OCI-LY1 (cell line): ENCODE results near the gene PPP4R3B.
"Not testable (repeated sequence)": the region's sequence is repeated elsewhere in the genome, so short reads cannot be mapped to it uniquely, and the experiment has no call there.

Source experiments
- EZH2 ChIP-seq: fragments of 200-600 bp; sonication (generic), shearing (Covaris generic); IDR thresholded peaks from 2 replicates; pipeline ENCODE4 v1.8.0; 2017; ENCODE audit warnings: borderline replicate concordance, mixed run types, mild to moderate bottlenecking, antibody characterized with exemption, low read length, moderate library complexity, mixed read lengths
- TF ChIP-seq, protein P1 (sequence below): fragments of 200-600 bp; sonication (generic), shearing (Covaris generic); IDR thresholded peaks from 2 replicates; pipeline ENCODE4 v1.5.1; 2017; ENCODE audit warnings: mild to moderate bottlenecking, antibody characterized with exemption, low read length, moderate library complexity, mixed read lengths

DNA sequence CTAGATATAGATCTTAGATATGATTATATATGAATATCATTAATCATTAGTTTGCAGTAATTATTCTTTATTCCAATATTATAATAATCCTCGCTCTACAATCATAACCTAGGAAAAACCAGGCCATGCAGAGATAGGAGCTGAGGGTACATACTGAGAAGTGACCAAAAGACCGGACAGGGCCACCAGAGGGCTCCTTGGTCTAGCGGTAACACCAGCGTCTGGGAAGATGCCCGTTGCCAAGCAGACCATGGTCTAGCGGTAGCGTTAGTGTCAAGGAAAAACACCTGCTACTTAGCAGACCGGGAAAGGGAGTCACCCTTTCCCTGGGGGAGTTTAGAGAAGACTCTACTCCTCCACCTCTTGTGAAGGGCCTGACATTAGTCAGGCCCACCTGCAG, 48.4 kb downstream of the PPP4R3B start:
- TF ChIP-seq, protein P1, sequence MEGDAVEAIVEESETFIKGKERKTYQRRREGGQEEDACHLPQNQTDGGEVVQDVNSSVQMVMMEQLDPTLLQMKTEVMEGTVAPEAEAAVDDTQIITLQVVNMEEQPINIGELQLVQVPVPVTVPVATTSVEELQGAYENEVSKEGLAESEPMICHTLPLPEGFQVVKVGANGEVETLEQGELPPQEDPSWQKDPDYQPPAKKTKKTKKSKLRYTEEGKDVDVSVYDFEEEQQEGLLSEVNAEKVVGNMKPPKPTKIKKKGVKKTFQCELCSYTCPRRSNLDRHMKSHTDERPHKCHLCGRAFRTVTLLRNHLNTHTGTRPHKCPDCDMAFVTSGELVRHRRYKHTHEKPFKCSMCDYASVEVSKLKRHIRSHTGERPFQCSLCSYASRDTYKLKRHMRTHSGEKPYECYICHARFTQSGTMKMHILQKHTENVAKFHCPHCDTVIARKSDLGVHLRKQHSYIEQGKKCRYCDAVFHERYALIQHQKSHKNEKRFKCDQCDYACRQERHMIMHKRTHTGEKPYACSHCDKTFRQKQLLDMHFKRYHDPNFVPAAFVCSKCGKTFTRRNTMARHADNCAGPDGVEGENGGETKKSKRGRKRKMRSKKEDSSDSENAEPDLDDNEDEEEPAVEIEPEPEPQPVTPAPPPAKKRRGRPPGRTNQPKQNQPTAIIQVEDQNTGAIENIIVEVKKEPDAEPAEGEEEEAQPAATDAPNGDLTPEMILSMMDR, result not testable (repeated sequence)
- not testable (repeated sequence) for TF ChIP-seq EZH2
